Measurements from ENCODE around the gene RNF212.

RNF212 gene

DNA sequence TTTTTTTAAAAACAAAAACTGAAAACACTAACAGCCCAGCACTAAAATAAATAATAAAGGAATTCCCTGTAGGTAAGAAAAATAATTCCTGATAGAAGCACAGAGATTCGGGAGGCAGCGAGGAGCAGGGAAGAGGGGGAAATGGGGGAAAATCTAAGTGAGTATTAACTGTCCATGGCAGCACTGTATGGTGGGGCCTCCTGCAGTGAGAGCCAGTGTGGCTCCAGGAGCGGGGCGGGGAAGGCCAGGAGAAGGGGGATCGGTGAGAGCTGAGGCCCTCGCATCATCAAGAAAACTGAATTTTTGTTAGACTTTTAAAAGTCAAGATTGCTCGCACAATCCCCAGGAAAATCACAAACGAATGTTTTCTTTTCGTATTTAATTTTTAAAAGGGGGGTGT, 14.1 kb downstream of the RNF212 start:
- H3K4me1 ChIP-seq (ENCODE audit: control insufficient read depth, insufficient read depth, low read length): no peaks in the 10 kb centered on the region
- no peak overlapping the region for H3K27ac ChIP-seq (ENCODE audit: low read length)
- H3K36me3 ChIP-seq (ENCODE audit: control insufficient read depth in 2 of 2, insufficient read depth in 2 of 2, low read length in 2 of 2): no peaks in the 10 kb centered on the region

DNA sequence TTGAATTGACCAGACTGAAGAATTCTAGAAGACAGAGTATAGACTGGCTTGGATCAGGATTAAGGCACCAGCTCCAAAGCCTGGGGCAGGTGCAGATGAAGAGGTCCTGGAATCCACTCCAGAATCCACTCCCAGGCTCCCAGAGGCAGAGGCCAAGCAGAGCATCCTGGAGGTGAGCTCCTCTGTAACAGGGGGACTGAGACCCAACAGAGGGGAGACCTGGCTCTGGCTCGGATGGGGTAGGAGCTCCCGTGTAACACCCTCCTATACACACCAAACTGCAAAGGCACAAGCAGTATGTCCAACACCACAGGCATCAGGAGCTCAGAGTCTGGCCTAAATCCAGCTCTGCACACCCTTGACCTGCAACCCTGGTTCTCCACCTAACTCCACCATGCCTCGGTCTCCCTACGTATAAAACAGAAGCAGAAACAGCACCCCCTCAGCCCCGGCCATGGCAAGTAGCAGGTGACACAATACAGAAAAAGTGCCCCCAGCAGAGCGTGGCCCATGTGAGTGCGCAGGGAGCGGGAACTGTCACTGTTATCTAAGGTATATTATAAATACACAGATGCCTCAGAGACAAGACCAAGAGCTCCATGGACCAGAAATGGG, 14.9 kb downstream of the RNF212 start:
- no peaks in the 10 kb centered on the region for H3K9me3 ChIP-seq (ENCODE audit: control insufficient read depth in 2 of 2, low read length in 2 of 2)
- H3K36me3 ChIP-seq (ENCODE audit: control insufficient read depth in 2 of 2, insufficient read depth in 2 of 2, low read length in 2 of 2): no peaks in the 10 kb centered on the region
- peaks cover 0 to 4% of the 10 kb centered on the region in 2 donors for H3K27me3 ChIP-seq (ENCODE audit: control insufficient read depth in 1 of 2, insufficient read depth in 2 of 2, low read length in 2 of 2)
- H3K4me3 ChIP-seq (ENCODE audit: low read length in 2 of 2): no peak overlapping the region
- H3K9ac ChIP-seq (ENCODE audit: low read length in 2 of 2): no peak overlapping the region
- H3K27ac ChIP-seq (ENCODE audit: low read length): no peak overlapping the region
- H3K4me1 ChIP-seq (ENCODE audit: control insufficient read depth, insufficient read depth, low read length): no peaks in the 10 kb centered on the region

More for the DNA sequence above, 14.1 kb downstream of the RNF212 start:
- no peak overlapping the region for H3K4me3 ChIP-seq (ENCODE audit: low read length in 2 of 2)
- H3K27me3 ChIP-seq (ENCODE audit: control insufficient read depth in 1 of 2, insufficient read depth in 2 of 2, low read length in 2 of 2): peaks cover 0 to 4% of the 10 kb centered on the region in 2 donors
- H3K9ac ChIP-seq (ENCODE audit: low read length in 2 of 2): no peak overlapping the region
- H3K9me3 ChIP-seq (ENCODE audit: control insufficient read depth in 2 of 2, low read length in 2 of 2): no peaks in the 10 kb centered on the region

DNA sequence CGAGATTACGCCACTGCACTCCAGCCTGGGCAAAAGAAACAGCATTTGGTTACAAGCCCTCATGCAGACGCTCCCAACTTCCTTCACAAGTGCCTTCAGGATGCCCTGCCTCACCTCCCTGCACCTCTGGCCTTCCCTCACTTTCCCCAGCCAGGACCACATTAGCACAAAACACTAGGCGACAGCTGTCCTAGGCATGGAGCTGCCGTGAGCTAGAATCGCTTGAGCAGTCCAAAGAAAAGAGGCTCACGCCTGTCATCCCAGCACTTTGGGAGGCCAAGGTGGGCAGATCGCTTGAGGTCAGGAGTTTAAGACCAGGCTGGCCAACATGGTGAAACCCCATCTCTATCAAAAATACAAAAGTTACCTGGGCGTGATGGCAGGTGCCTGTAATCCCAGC, 15.8 kb downstream of the RNF212 start:
- Histone ChIP-seq H3K36me3 (ENCODE audit: control insufficient read depth in 2 of 2, insufficient read depth in 2 of 2, low read length in 2 of 2) (no peaks in the 10 kb centered on the region), H3K9ac (ENCODE audit: low read length in 2 of 2) (no peak overlapping the region)

DNA sequence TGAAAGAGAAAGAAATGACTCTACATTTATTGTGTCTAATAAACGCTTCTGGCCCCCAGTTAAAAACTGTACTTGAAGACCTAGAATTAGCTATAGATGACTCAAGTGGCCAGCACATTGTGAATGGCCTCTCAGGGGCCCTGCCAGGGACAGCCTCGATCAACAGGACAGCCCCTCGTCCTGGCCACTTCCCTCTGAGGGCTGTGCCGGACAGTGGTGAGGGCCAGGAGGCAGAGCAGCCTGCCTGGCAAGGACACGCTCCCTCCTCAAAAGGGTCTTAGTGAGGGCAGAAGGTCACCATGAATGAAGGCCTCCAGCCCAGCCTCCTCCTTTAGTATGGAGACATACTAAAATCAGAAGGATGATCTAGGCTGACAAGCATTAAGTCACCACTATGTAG, 16.5 kb downstream of the RNF212 start:
- no peaks in the 10 kb centered on the region for H3K4me1 ChIP-seq (ENCODE audit: control insufficient read depth, insufficient read depth, low read length)
- H3K36me3 ChIP-seq (ENCODE audit: control insufficient read depth in 2 of 2, insufficient read depth in 2 of 2, low read length in 2 of 2): no peaks in the 10 kb centered on the region
- peaks cover 0 to 4% of the 10 kb centered on the region in 2 donors for H3K27me3 ChIP-seq (ENCODE audit: control insufficient read depth in 1 of 2, insufficient read depth in 2 of 2, low read length in 2 of 2)
- H3K9ac ChIP-seq (ENCODE audit: low read length in 2 of 2): no peak overlapping the region
- no peak overlapping the region for H3K4me3 ChIP-seq (ENCODE audit: low read length in 2 of 2)
- H3K27ac ChIP-seq (ENCODE audit: low read length): no peak overlapping the region
- H3K9me3 ChIP-seq (ENCODE audit: control insufficient read depth in 2 of 2, low read length in 2 of 2): no peaks in the 10 kb centered on the region

More for the DNA sequence above, 15.8 kb downstream of the RNF212 start:
- H3K27me3 ChIP-seq (ENCODE audit: control insufficient read depth in 1 of 2, insufficient read depth in 2 of 2, low read length in 2 of 2): peaks cover 0 to 4% of the 10 kb centered on the region in 2 donors
- H3K4me3 ChIP-seq (ENCODE audit: low read length in 2 of 2): no peak overlapping the region
- no peaks in the 10 kb centered on the region for H3K9me3 ChIP-seq (ENCODE audit: control insufficient read depth in 2 of 2, low read length in 2 of 2)
- no peaks in the 10 kb centered on the region for H3K4me1 ChIP-seq (ENCODE audit: control insufficient read depth, insufficient read depth, low read length)
- no peak overlapping the region for H3K27ac ChIP-seq (ENCODE audit: low read length)

DNA sequence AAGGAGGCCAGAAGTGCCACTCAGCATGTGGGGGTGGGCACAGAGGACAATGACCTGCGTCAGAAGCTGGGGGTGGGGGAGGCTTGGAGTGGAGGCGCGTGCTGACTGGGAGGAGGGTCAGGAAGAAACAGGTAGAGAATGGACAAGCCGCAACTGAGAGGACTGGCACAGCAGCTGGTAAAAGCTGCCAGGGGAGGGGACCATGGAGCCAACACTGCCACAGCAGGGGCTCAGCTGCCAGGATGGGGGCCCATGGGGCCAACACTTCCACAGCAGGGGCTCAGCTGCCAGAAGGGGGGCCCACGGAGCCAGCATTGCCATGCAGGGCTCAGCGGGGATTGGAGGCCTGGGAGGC, 19.1 kb downstream of the RNF212 start:
- no peak overlapping the region for H3K4me3 ChIP-seq (ENCODE audit: low read length in 2 of 2)
- no peaks in the 10 kb centered on the region for H3K36me3 ChIP-seq (ENCODE audit: control insufficient read depth in 2 of 2, insufficient read depth in 2 of 2, low read length in 2 of 2)
- H3K27ac ChIP-seq (ENCODE audit: low read length): no peak overlapping the region
- no peak overlapping the region for H3K9ac ChIP-seq (ENCODE audit: low read length in 2 of 2)
- H3K9me3 ChIP-seq (ENCODE audit: control insufficient read depth in 2 of 2, low read length in 2 of 2): no peaks in the 10 kb centered on the region
- peaks cover 0 to 2% of the 10 kb centered on the region in 2 donors for H3K27me3 ChIP-seq (ENCODE audit: control insufficient read depth in 1 of 2, insufficient read depth in 2 of 2, low read length in 2 of 2)
- H3K4me1 ChIP-seq (ENCODE audit: control insufficient read depth, insufficient read depth, low read length): no peaks in the 10 kb centered on the region

DNA sequence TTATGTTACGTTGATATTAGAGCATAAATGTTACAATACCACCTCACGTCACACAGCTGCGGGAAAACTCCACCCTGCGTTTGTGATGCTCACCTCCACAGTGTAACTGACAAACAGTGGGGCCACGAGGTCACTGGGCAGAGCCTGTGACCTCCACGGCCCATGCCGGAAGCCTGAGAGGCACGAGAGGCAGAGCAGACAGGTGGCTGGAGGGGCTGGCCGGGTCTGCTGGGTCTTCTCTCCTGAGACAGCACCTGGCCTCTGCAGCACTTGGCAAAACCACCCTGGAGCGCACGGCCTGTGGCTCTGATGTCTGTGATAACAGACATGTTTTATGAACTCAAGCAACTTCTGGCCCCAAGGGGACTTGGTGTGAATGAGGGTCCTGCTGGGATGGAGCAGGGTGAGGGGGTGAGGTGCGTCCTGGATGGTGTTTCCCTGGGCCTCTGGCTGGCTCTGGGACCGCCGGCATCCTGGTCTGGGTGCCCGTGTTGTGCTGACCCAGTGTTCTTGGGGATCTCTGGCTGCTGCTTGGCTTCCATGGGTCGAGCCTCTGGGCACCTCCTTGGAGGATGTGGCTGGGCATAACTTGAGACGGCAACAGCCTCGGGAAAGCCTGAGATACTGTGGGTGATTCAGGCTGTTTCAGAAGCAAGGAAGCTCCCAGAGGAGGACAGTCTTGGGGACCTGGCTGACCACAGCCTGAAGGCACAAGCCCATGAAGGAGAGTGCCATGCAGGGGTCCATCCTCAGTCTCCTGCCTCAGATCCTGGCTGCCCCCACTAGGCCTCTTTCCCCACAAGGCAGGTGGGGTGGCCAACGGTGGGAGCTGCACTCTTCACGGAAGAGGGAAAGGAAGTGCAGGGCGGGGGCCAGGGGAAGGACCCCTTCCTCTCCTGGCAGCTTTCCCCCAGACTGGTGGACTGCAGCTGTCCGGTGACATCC, 19.7 kb downstream of the RNF212 start:
- Histone ChIP-seq H3K4me1 (ENCODE audit: control insufficient read depth, insufficient read depth, low read length) (no peaks in the 10 kb centered on the region), H3K36me3 (ENCODE audit: control insufficient read depth in 2 of 2, insufficient read depth in 2 of 2, low read length in 2 of 2) (no peaks in the 10 kb centered on the region), H3K4me3 (ENCODE audit: low read length in 2 of 2) (no peak overlapping the region), H3K27me3 (ENCODE audit: control insufficient read depth in 1 of 2, insufficient read depth in 2 of 2, low read length in 2 of 2) (peaks cover 0 to 2% of the 10 kb centered on the region in 2 donors), H3K9ac (ENCODE audit: low read length in 2 of 2) (no peak overlapping the region), H3K9me3 (ENCODE audit: control insufficient read depth in 2 of 2, low read length in 2 of 2) (no peaks in the 10 kb centered on the region), H3K27ac (ENCODE audit: low read length) (no peak overlapping the region)

DNA sequence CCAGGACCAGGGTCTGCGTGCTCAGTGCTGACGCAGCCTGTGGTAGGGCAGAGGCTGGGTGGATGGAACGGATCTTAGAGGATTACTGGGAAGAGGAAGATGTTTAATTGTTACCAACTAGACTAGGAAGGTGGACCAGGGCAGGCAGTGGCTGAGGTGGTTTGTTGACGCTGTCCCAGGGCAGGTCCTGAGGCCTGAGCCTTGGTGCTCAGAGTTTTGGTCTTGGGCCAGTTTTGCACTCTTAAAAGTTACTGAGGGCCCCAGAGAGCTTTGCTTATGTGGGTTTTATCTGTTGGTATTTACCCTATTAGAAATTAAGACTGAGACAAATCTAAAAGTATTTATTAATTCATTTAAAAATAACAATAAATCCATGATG, 20.4 kb downstream of the RNF212 start:
- Histone ChIP-seq H3K36me3 (ENCODE audit: control insufficient read depth in 2 of 2, insufficient read depth in 2 of 2, low read length in 2 of 2) (no peaks in the 10 kb centered on the region), H3K9ac (ENCODE audit: low read length in 2 of 2) (no peak overlapping the region), H3K4me3 (ENCODE audit: low read length in 2 of 2) (no peak overlapping the region), H3K4me1 (ENCODE audit: control insufficient read depth, insufficient read depth, low read length) (no peaks in the 10 kb centered on the region), H3K27me3 (ENCODE audit: control insufficient read depth in 1 of 2, insufficient read depth in 2 of 2, low read length in 2 of 2) (peaks cover 0 to 2% of the 10 kb centered on the region in 2 donors), H3K9me3 (ENCODE audit: control insufficient read depth in 2 of 2, low read length in 2 of 2) (no peaks in the 10 kb centered on the region), H3K27ac (ENCODE audit: low read length) (no peak overlapping the region)

DNA sequence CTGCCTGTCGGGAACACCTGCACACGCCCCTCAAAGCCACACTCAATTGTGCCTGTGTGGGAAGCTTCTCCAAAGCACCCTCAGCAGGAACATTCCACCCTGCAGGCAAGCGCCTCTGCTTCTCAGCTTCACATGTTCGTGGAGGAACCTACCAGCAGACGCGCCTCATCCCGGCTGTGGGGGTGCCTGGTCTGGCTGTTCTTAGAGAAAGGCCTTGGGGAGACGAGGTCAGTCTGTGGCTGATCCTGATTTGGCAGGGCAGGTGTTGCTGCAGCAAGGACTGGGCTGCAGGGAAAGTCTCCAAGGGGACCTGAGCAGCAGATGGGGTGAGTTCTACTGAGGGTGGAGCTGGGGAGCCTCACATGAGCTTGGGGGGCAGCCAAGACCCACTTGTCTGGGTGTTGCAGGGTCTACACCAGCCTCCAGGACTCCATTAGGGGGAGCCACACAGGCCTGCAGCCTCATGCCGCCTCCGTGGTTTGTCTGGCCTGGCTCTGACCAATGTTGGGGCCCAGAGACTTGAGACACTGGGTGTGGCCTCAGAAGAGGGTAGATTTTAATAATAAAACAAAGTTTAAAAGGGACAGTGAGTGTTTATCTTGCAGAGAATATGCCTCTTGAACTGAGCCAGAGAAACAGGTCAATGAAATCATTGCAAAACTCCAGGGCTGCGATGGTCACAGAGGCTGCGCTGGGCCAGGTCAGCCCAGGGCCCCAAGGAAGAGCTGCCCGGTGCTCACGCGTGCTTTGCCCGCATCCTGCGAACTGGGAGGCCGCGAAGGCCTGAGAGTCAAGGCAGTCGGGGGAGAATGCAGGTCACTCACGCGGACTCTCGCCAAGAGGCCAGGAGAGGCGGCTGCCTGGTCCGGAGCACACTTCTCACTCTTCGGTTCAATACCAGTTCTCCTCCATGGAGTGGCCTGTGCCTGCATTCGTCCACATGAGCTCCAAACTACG, 21.1 kb downstream of the RNF212 start:
- no peak overlapping the region for H3K4me3 ChIP-seq (ENCODE audit: low read length in 2 of 2)
- no peaks in the 10 kb centered on the region for H3K36me3 ChIP-seq (ENCODE audit: control insufficient read depth in 2 of 2, insufficient read depth in 2 of 2, low read length in 2 of 2)
- no peaks in the 10 kb centered on the region for H3K27me3 ChIP-seq (ENCODE audit: control insufficient read depth in 1 of 2, insufficient read depth in 2 of 2, low read length in 2 of 2)
- no peak overlapping the region for H3K9ac ChIP-seq (ENCODE audit: low read length in 2 of 2)
- no peaks in the 10 kb centered on the region for H3K9me3 ChIP-seq (ENCODE audit: control insufficient read depth in 2 of 2, low read length in 2 of 2)
- H3K4me1 ChIP-seq (ENCODE audit: control insufficient read depth, insufficient read depth, low read length): no peaks in the 10 kb centered on the region
- H3K27ac ChIP-seq (ENCODE audit: low read length): no peak overlapping the region

DNA sequence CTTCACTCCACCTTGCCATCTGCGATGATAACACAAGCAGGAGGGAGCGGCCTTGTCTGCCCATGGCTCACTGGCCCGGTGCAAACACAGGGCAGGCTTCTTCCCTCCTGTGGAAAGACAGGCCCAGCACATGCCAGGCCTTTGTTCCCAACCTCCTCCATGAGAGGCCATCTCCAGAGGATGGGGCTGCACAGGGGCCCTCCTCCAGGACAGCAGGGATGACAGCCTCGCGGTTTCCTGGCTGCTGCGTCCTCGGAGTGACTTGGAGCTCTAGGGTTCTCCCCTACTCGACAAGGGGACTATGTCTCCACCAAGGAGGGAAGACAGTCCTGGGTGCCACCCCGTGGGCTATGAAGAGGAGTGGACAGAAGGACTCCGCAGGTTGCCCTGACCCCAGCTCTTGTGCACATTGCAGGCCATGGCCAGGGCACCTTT, 21.8 kb downstream of the RNF212 start:
- Histone ChIP-seq H3K27ac (ENCODE audit: low read length) (no peak overlapping the region), H3K4me1 (ENCODE audit: control insufficient read depth, insufficient read depth, low read length) (no peaks in the 10 kb centered on the region), H3K36me3 (ENCODE audit: control insufficient read depth in 2 of 2, insufficient read depth in 2 of 2, low read length in 2 of 2) (no peaks in the 10 kb centered on the region), H3K9me3 (ENCODE audit: control insufficient read depth in 2 of 2, low read length in 2 of 2) (no peaks in the 10 kb centered on the region), H3K9ac (ENCODE audit: low read length in 2 of 2) (no peak overlapping the region), H3K27me3 (ENCODE audit: control insufficient read depth in 1 of 2, insufficient read depth in 2 of 2, low read length in 2 of 2) (no peaks in the 10 kb centered on the region), H3K4me3 (ENCODE audit: low read length in 2 of 2) (no peak overlapping the region)

Data from stomach smooth muscle (tissue), 2 donors.